ENCODE results near the gene OASL. TPM values are rescaled to one million over a fixed set of nuclear protein-coding genes. Genes with fewer than 3 reads are reported as not detected.

OASL gene
- total RNA-seq, 1 donor from 2014 or later, result 0.98 TPM

DNA sequence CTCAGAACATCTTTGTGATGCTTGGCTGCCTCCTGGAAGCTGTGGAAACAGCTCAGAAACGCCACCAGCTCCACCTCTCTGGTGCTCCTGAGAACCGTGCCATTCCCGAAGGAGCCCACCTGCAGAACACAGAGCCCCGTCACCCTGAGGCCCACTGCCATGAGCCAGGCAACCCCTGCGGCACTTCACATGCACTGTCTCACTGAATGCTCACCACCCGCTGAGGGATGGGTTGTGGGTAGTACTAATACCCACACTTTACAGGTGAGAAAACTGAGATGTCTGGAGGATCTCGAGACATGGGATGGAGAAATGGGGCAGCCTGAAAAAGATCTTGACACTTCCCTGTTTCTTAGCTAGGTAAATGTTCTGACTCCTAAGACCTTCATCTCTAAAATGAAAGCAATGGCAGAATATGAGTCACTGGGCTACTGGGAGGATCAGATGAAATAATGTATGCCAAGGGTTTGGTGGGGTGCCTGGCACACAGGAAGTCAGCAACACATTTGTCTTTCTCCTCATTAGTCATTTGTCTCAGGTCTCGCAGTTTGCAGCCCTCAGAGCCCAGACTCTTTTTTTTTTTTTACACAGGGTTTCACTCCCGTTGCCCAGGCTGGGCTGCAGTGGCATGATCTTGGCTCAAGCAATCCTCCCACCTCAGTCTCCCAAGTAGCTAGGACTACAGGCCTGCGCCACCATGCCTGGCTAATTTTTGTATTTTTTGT lies 5.3 kb downstream of the OASL start:
- no peak overlapping the region for H3K27ac ChIP-seq
- no peak for DNase-seq (ENCODE audit: extremely low spot score in 2 of 2)
- H3K4me3 ChIP-seq, result no peak overlapping the region
- no peaks in the 10 kb centered on the region for H3K36me3 ChIP-seq
- peaks cover 4% of the 10 kb centered on the region for H3K4me1 ChIP-seq
- intact Hi-C loops (cut with DNase I), result no loop called here
- no peaks in the 10 kb centered on the region for H3K9me3 ChIP-seq
- TF ChIP-seq POLR2A (IDR thresholded peaks at IDR 0.05), result no peak
- TF ChIP-seq, protein P1, sequence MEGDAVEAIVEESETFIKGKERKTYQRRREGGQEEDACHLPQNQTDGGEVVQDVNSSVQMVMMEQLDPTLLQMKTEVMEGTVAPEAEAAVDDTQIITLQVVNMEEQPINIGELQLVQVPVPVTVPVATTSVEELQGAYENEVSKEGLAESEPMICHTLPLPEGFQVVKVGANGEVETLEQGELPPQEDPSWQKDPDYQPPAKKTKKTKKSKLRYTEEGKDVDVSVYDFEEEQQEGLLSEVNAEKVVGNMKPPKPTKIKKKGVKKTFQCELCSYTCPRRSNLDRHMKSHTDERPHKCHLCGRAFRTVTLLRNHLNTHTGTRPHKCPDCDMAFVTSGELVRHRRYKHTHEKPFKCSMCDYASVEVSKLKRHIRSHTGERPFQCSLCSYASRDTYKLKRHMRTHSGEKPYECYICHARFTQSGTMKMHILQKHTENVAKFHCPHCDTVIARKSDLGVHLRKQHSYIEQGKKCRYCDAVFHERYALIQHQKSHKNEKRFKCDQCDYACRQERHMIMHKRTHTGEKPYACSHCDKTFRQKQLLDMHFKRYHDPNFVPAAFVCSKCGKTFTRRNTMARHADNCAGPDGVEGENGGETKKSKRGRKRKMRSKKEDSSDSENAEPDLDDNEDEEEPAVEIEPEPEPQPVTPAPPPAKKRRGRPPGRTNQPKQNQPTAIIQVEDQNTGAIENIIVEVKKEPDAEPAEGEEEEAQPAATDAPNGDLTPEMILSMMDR (IDR thresholded peaks at IDR 0.05), result no peak
- TF ChIP-seq POLR2AphosphoS5 (IDR thresholded peaks at IDR 0.05; ENCODE audit: insufficient read depth in 1 of 2, low read depth in 1 of 2), result no peak
- no peaks in the 10 kb centered on the region for H3K27me3 ChIP-seq

DNA sequence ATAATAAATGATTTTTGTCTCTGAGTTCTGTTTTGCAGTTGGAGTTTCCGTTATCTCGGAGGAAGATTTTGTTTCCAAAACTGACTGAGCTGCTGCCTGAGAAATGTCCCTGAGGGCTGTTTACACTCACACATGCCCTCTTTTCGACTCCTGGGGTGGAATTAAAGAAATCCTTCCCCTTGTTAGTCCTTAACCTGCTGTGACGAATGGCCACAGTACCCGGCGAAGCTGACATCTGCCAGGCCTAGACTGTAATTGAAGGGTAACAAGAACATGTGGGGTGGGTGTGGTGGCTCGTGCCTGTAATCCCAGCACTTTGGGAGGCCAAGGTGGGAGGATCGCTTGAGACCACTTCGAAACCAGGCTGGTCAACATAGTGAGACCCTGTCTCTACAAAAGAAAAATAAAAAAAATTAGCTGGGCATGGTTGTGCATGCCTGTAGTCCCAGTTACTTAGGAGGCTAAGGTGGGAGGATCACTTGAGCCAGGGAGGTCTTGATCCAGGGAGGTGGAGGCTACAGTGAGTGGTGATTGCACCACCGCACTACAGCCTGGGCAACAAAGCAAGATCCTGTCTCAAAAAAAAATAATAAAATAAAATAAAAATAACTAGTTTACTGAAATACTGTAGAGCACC lies 8.4 kb downstream of the OASL start:
- no peaks in the 10 kb centered on the region for H3K27me3 ChIP-seq
- H3K9me3 ChIP-seq, result no peaks in the 10 kb centered on the region
- no peak for DNase-seq (ENCODE audit: extremely low spot score in 2 of 2)
- H3K4me1 ChIP-seq, result no peaks in the 10 kb centered on the region
- H3K27ac ChIP-seq, result no peak overlapping the region
- H3K36me3 ChIP-seq, result no peaks in the 10 kb centered on the region
- no peak overlapping the region for H3K4me3 ChIP-seq
- TF ChIP-seq, protein P1 (IDR thresholded peaks at IDR 0.05), result no peak
- TF ChIP-seq POLR2A (IDR thresholded peaks at IDR 0.05) (no peak), POLR2AphosphoS5 (IDR thresholded peaks at IDR 0.05; ENCODE audit: insufficient read depth in 1 of 2, low read depth in 1 of 2) (no peak)
- intact Hi-C loops (cut with DNase I), result no loop called here

DNA sequence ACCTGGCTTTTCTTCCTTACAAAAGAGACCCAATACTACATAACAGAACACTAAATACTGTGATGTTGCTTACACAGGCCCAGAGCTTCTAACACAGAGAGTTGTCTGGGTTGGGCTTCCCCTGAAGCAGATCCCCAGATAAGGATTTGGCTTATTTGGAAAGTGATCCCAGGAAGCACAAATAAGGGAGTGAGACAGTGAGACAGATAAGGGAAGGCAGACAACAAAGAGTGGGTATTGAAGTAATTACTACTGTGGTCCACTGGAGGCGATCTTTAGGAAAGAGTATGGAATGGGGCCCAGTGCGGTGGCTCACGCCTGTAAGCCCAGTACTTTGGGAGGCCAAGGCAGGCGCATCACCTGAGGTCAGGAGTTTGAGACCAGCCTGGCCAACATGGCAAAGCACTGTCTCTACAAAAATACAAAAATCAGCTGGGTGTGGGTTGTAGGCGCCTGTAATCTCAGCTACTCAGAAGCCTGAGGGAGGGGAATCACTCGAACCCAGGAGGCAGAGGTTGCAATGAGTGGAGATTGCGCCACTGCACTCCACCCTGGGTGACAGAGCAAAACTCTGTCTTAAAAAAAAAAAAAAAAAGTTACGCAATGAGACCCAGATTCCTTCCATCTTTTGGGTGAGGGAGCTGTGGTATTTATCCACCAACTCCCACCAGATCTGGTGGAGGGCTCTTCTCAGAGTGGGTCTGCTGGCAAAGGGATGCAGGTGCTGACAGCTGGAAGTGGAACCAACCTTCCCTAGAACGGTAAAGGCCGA lies 12.6 kb downstream of the OASL start:
- Histone ChIP-seq H3K27ac (no peak overlapping the region), H3K27me3 (no peaks in the 10 kb centered on the region), H3K4me3 (no peak overlapping the region), H3K4me1 (no peaks in the 10 kb centered on the region), H3K9me3 (no peaks in the 10 kb centered on the region), H3K36me3 (no peaks in the 10 kb centered on the region)
- no peak for DNase-seq (ENCODE audit: extremely low spot score in 2 of 2)
- intact Hi-C loops (cut with DNase I), result no loop called here
- TF ChIP-seq POLR2A (IDR thresholded peaks at IDR 0.05) (no peak), POLR2AphosphoS5 (IDR thresholded peaks at IDR 0.05; ENCODE audit: insufficient read depth in 1 of 2, low read depth in 1 of 2) (no peak)
- TF ChIP-seq, protein P1 (IDR thresholded peaks at IDR 0.05), result no peak

DNA sequence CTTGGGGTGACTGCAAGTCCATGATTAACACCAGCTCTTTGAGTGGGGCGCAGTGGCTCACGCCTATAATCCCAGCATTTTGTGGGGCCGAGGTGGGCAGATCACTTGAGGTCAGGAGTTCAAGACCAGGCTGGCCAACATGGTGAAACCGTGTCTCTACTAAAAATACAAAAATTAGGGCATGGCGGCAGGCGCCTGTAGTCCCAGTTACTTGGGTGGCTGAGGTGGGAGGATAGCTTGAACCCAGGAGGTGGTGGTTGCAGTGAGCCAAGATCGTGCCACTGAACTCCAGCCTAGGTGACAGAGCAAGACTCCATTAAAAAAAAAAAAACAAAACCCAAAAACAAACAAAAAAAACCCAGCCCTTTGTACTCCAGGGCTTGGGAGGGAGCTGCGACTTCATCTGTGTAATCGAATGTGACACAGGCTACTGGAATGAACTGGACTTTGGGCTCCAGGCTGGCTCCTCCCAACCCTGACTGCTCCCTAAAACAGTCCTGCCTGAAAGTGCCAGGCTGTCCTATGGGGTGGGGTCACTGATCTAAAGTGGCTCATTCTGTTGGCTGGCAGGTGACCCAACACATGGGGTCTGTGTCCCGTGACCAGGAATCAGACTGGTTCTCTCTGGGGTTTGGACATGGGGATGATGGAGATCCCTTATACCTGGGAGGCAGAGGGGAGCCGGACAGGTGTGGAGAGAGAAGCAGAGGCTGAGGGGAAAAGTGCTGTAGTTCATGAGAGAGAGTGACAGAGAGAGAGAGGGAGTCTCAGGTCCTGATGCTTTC lies 13.4 kb downstream of the OASL start:
- H3K27me3 ChIP-seq, result no peaks in the 10 kb centered on the region
- intact Hi-C loops (cut with DNase I), result no loop called here

More for the DNA sequence above, 13.4 kb downstream of the OASL start:
- Histone ChIP-seq H3K9me3 (no peaks in the 10 kb centered on the region), H3K27ac (no peak overlapping the region), H3K4me3 (no peak overlapping the region), H3K4me1 (no peaks in the 10 kb centered on the region), H3K36me3 (no peaks in the 10 kb centered on the region)
- TF ChIP-seq POLR2A (IDR thresholded peaks at IDR 0.05) (no peak), POLR2AphosphoS5 (IDR thresholded peaks at IDR 0.05; ENCODE audit: insufficient read depth in 1 of 2, low read depth in 1 of 2) (no peak)
- TF ChIP-seq, protein P1 (IDR thresholded peaks at IDR 0.05), result no peak
- no peak for DNase-seq (ENCODE audit: extremely low spot score in 2 of 2)
